Measurements from ENCODE around the gene CAMP. TPM values are rescaled to one million over a fixed set of nuclear protein-coding genes. Genes with fewer than 3 reads are reported as not detected.
A peak's percentile ranks its signal among the peaks of the same experiment; 100 is the strongest.
"Not testable (repeated sequence)": the region's sequence is repeated elsewhere in the genome, so short reads cannot be mapped to it uniquely, and the experiment has no call there.

CAMP gene
- total RNA-seq, 1 donor from 2014 or later = not detected

DNA sequence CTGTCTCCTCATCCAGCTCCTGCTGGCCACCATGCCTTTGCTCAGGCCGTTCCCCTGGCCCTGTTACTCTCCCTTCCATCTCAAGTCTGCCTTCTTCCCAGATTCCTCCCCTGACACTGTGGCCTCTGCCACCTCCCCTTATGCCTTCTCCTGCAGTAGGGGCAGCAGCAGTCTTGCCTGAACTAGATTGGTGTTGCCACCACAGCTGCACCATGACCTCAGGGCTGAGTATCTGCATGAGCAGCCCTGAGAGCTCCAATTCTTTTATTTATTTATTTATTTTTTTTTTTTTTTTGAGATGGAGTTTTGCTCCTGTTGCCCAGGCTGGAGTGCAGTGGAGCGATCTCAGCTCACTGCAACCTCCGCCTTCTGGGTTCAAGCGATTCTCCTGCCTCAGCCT is 13.8 kb upstream of the CAMP start:
- ATAC-seq (ENCODE audit: poor library complexity) (no peak), DNase-seq (no peak)
- intact Hi-C loops (cut with DNase I) = no loop called here

DNA sequence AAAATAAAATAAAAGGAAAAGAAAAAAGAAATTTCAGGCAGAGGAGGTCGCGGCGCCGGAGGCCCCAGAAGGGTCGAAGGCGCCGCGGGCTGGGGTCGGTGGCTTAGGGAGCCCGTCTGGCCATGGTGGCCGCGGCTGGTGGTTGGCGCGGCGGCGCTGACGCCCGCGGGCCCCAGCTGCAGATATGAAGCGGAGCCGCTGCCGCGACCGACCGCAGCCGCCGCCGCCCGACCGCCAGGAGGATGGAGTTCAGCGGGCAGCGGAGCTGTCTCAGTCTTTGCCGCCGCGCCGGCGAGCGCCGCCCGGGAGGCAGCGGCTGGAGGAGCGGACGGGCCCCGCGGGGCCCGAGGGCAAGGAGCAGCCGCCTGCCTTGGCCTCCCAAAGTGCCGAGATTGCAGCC is 12.8 kb upstream of the CAMP start:
- DNase-seq; intact Hi-C loops (cut with DNase I); ATAC-seq (ENCODE audit: poor library complexity): not testable (repeated sequence)

DNA sequence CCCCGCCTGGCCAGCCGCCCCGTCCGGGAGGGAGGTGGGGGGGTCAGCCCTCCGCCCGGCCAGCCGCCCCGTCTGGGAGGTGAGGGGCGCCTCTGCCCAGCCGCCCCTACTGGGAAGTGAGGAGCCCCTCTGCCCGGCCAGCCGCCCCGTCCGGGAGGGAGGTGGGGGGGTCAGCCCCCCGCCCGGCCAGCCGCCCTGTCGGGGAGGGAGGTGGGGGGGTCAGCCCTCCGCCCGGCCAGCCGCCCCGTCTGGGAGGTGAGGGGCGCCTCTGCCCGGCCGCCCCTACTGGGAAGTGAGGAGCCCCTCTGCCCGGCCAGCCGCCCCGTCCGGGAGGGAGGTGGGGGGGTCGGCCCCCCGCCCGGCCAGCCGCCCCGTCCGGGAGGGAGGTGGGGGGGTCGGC is 11.5 kb upstream of the CAMP start:
- DNase-seq; ATAC-seq (ENCODE audit: poor library complexity); intact Hi-C loops (cut with DNase I): not testable (repeated sequence)

DNA sequence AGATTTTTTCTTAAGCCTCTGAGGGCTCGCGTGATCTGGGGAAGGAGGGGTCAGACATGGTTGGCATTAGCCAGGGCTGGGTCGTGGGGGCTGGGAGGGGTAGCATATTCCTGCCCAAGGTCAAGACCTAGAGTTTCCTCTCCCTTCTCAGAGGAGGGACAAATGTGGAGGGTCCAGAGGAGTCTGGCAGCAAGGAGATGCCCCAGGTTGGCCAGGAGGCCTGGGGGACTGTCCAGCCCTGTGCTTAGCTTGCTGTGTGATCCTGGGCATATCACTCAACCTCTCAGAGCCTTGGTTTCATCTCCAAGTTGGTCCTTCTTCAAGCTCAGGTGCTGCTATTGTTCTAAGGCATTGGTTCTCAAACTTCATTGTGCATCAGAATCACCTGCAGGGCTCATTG is 9.1 kb upstream of the CAMP start:
- DNase-seq = no peak
- intact Hi-C loops (cut with DNase I) = no loop called here
- no peak for ATAC-seq (ENCODE audit: poor library complexity)

DNA sequence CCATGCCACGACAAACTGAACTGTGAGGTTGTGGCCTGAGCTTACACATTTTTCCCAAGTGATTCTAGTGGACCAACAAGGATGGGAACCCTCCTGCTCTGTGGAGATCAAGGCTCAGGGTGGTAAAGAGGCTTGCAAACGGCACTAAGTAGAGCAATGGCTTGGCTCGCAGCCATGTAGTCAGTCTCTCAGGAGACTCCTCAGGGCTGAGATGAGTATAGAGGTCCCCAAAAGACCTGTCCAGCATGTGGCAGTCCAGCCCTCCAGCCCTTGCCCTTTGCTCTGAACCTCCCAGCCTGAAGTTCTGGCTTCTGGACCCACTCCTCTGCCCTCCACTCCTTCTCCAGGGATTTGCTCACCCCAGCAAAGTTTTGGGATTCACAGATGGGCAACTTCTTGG is 8.3 kb upstream of the CAMP start:
- ATAC-seq (ENCODE audit: poor library complexity) (peak; percentile 31), DNase-seq (peak; percentile 74)
- intact Hi-C loops (cut with DNase I) = no loop called here

DNA sequence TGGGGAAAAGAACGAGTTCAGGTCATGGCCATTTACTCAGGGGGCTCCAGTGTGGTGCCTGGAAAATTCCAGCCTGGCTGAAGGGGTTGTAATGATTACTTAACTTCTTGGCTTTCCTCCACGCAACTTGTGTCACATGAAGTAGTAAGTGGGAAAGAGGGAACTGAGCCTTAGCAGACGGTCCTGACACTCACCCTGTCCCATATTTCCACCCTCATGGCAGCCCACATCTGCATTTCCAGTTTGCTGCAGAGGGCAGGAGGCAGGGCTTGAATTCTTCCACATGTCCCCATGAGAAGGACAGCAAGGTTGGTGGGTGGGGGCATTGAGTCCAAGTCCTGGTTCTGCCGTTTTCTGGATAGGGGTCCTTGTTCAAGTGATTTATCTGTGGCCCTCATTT is 7.8 kb upstream of the CAMP start:
- ATAC-seq (ENCODE audit: poor library complexity) (peak; percentile 88), DNase-seq (peak; percentile 61)
- intact Hi-C loops (cut with DNase I) = no loop called here

DNA sequence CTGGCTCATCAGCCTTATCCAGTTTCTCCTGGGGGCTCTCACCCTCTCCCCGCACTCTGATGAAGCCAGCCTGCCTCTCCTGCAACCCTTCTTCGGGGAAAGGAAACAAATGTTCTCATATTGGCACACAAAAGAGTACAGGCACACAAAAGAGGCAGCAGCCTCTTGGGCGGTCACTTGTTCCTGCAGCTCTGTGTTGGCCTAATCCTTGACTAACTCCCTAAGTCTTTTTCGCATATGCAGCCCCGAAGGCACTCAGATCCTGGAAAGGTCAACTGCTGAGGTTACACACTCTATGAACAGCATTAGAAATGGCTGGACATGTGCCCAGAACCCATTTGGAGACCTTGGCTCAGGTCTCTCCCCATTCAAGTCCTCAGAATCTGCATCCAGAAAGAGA is 7.4 kb upstream of the CAMP start:
- intact Hi-C loops (cut with DNase I) = no loop called here
- ATAC-seq (ENCODE audit: poor library complexity) (peak; percentile 87), DNase-seq (peak; percentile 69)

DNA sequence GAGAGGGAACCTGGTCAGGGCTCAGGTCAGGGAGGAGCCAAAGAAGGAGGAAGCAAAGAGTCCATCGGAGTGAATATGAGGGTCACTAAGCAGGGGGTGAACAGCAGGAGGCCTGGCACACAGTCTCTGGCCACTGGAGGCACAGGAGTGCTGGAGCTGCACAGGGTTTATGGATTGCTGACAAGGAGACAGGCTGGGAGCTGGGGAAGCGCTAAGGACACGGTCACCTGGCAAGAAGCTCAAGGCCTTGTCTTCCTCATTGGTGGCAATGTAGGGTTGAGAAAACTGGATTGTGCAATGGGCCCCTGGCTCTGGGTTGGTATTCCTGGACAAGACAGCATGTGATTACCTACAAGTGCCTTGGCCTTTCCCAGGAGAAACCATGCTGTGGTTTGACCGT is 5.8 kb upstream of the CAMP start:
- DNase-seq (no peak), ATAC-seq (ENCODE audit: poor library complexity) (no peak)

DNA sequence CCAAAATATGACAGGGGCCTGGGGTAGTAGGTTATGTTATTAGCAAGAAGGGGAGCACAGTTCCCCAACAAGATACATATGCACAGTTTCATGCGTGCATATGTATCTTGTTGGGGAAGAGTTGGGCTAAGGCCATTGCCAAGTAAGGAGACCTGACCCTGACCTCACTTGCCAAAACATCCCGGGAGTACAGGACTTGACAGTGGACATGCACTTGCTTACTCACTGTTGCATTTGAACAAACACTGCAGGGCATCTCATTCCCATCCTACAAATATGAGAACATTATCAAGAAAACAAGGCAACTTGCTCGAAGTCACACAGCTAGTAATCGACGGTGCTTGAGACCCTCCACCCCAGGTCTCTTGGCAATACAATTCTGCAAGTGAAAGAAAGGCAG is 4.8 kb upstream of the CAMP start:
- DNase-seq (no peak), ATAC-seq (ENCODE audit: poor library complexity) (no peak)
- intact Hi-C loops (cut with DNase I) = no loop called here

More for the DNA sequence above, 5.8 kb upstream of the CAMP start:
- intact Hi-C loops (cut with DNase I) = no loop called here

DNA sequence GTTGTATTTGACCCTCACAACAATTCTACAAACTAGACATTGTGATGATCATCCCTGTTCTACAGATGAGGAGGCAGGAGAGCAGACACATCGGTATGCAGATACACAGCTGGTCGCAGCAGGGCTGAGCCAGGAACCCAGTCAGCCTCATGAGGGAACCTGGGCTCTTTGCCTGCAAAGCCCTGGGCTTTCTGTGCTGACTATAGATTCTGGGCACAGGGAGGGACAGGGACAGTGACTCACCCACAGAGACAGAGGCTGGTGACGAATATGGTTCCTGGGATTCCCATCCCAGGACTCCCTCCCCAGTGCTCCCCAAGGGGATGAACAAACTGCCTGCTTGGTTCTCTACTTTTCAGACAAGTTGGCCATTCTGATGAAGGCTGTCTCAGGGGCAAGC is 3.8 kb upstream of the CAMP start:
- ATAC-seq (ENCODE audit: poor library complexity) (peak; percentile 26), DNase-seq (peak; percentile 79)
- intact Hi-C loops (cut with DNase I) = no loop called here

DNA sequence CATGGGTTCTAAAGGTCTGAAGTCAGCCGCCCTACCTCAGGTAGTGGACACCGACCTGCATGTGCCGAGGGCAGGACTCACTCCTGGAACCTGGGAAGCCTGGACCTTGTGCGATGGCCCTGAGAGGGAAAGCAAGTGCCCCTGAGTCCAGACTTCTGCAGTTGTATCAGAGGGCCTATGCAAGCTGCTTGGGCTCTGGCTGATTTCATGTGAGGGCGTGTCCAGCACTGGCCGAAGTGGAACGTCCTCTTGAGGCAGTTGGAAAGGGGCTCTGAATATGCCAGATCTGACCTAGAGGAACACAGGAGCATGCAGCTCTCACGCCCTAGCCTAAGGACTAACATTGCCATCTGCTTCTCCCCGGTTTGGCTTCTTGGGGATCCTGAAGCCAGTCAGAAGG is 2.5 kb upstream of the CAMP start:
- DNase-seq (peak; percentile 52), ATAC-seq (ENCODE audit: poor library complexity) (no peak)
- intact Hi-C loops (cut with DNase I) = no loop called here

DNA sequence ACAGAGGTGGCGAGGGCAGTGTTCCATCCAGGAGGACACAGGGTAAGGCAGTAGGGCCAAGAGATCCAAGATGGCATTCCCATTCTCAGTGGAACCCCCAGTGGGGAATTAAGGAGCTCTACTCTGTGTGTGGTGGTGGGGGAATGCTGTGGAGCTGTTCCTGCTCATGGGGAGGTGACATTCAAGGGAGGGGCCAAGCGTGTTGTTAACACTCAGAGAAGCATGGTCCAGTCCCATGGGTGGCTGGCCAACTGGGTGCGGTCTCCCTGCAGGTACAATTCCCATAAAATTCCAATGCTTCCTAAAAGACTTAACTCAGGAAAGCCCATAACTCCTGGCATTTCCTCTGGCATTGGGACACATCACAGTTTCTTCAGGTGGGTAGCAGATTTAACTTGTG is 2.3 kb downstream of the CAMP start:
- DNase-seq (no peak), ATAC-seq (ENCODE audit: poor library complexity) (no peak)
- intact Hi-C loops (cut with DNase I) = no loop called here

DNA sequence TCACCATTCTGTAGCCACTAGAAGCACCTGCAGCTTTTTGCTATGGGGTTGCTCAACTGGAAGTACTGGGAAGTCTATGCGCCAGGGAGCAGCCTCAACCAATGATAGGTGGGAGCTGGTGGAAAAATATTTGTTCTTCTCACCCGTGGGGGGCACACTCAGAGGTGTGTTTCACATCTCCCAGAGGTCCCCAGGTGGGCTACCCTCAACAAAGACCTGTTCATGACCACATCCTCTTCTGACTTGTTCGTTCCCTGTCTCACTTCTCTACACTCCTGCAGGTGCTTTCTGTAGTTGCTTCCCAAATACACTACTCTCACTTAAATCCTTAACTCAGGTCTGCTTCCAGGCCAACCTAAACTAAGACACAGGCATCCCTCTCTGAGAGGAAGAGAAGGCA is 3.6 kb downstream of the CAMP start:
- intact Hi-C loops (cut with DNase I) = no loop called here
- no peak for DNase-seq
- ATAC-seq (ENCODE audit: poor library complexity) = no peak

DNA sequence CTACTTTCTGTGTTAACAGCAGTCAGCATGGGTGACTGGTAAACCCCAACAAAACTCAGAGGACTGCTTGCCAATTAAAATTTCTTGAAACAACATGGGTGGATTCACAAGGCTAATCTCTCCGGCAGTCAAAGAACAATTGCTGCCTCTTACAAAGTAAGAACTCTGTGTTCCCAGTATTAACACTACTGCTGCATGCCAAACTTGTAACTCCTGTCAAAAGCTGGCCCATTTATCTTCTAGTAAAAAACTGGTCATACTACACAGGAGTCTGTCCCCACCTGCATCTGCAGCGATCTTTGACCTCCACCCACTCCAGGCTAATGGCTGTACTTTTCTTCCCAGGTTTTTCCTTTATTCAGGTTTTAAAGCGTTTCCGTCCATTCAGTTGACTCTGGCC is 8.9 kb downstream of the CAMP start:
- intact Hi-C loops (cut with DNase I) = no loop called here
- peak; percentile 83 for ATAC-seq (ENCODE audit: poor library complexity)
- DNase-seq = no peak

DNA sequence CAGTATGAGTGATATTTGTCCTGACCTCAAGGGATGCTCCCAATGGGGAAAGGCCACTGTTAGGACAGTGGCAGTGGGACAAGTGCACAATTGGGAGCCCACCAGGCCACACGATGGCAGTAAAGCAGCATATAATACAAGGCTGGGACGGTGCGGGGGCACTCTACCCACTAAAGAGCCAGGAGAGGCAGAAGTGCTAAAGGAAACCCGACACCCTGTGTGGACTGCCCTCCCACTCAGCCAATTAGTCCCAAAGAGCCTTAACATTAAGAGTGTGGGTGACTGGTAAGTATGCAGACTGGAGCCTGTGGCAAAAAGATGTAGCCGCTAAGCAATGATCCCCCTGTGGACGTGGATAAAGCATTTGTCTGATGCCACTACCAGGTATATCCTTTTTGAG is 9.4 kb downstream of the CAMP start:
- intact Hi-C loops (cut with DNase I) = no loop called here
- peak; percentile 85 for DNase-seq
- peak; percentile 91 for ATAC-seq (ENCODE audit: poor library complexity)

DNA sequence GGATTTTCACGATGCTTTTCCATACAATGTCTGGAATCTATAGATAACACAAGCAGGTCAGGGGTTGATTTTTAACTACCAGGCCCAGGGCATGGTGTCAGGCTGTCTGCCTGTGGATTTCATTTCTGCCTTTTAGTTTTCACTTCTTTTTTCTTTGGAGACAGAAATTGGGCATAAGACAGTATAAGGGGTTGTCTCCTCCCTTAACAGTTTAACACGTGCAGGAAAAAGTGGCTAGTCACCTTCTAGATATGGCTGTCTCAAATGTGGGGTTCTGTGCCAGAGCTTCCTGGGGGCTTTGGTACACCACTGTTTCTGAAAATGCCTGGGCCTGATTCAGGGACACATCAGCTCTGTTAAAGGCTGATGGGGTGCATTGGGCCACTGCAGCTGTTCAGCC is 10.2 kb downstream of the CAMP start:
- ATAC-seq (ENCODE audit: poor library complexity) (no peak), DNase-seq (no peak)
- intact Hi-C loops (cut with DNase I) = no loop called here

DNA sequence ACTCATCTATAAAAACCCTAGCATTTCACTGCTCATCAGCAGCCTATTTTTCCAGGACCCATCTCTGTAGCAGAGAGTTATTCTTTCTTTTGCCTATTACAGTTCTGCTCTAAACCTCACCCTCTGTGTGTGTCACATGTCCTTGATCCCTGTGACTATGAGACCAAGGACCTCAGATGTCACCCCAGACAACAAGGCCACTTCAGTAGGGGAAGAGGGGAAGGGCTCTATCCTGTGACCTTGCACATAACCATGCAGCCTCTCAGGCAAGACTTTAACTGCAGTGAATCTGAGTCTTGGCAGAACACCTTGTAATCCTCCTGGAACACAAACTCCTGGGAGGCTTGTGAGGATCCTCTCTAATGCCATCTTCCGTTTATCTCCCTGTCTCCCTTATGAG is 13.2 kb downstream of the CAMP start:
- ATAC-seq (ENCODE audit: poor library complexity) (no peak), DNase-seq (no peak)
- intact Hi-C loops (cut with DNase I) = no loop called here

DNA sequence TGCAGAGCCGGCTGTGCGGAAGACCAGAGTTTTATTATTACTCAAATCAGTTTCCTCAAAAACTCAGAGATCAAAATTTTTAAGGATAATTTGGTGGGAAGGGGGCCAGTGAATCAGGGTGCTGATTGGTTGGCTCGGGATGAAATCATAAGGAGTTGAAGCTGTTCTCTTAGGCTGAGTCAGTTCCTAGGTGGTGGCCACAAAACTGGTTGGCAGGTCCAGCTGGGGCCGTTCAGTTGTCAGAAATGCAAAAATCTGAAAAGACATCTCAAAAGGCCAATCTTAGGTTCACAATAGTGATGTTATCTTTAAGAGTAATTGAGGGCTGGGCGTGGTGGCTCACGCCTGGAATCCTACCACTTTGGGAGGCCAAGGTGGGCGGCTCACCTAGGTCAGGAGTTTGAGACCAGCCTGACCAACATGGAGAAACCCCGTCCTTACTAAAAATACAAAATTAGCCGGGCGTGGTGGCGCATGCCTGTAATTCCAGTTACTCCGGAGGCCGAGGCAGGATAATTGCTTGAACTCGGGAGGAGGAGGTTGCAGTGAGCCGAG is 15.3 kb downstream of the CAMP start:
- DNase-seq = no peak
- no peak for ATAC-seq (ENCODE audit: poor library complexity)
- intact Hi-C loops (cut with DNase I) = no loop called here

DNA sequence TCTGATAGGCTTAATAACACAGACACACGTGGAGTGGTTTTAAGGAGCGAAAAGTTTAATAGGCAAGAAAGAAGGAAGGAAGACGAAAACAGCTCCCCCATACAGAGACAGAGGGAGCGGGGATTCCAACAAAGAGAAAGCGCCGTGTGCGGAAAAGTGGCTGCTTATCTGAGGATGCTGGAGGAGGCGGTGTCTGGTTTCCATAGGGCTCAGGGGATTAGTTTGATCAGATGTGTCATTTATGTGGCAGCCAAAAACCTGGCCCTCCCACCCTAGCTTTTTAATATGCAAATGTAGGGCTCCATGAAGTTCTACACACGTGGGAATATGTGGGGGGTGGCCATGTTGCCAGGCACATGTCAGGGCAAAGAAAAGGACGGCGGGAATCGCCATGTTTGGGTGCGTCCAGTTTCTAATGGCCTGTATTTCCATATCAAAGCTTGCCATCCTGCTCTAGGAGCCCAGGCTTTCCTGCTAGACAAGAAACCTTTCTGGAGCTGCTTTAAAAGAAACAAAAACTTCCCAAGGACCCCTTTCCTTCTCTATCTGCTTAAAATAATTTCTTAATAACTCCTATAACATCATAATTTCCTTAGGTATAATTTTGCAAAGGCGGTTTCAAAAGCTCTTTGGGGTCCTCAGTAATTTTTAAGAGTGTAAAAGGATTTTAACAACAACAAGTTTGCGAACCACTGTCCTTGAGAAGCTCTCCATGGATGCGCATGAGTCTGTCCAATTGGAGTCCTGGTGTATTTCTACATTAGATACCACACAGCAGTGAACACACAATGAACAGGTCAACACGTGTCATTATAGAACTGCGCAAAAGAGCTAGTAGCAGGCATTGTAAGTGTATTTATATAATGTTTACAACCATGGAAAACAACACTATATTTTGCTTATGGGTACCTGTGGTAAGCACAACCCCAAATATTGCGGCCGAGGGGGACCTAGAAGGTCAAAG is 17.0 kb downstream of the CAMP start:
- intact Hi-C loops (cut with DNase I) = no loop called here
- no peak for DNase-seq
- ATAC-seq (ENCODE audit: poor library complexity) = peak; percentile 1

DNA sequence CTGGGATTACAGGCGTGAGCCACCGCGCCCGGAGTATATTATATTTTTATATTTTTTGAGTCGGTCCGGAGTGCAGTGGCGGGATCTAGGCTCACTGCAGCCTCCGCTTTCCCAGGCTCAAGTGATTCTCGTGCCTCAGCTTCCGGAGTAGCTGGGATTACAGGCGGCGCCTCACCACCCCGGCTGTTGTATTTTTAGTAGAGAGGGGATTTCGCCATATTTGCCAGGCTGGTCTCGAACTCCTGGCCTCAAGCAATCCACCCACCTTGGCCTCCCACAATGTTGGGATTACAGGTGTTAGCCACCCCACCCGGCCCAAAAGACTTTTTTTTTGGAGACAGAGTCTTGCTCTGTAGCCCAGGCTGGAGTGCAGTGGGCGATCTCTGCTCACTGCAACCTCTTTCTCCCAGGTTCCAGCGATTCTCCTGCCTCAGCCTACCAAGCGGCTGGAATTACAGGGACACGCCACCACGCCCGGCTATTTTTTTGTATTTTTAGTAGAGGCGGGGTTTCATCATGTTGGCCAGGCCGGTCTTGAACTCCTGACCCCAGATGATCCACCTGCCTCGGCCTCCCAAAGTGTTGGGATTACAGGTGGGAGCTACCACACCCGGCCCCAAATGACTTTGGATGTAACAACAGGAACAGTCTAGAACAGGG is 18.6 kb downstream of the CAMP start:
- peak; percentile 14 for ATAC-seq (ENCODE audit: poor library complexity)
- DNase-seq = peak; percentile 51
- intact Hi-C loops (cut with DNase I) = no loop called here

All from Right ventricle myocardium superior (tissue), 1 donor.